ENCODE results near the gene DNAH14.

- TF ChIP-seq ZNF324 (CRISPR knock-in tag; IDR thresholded peaks at IDR 0.05) (no peak), EZH2 (IDR thresholded peaks at IDR 0.05; ENCODE audit: borderline replicate concordance, low read depth, low read length) (no peak), TAF7 (tag; IDR thresholded peaks at IDR 0.05) (no peak)
Measured at GRCh38 chr1:225131869-225132268, 202.4 kb downstream of the DNAH14 start.

All from K562 (cell line).